HCT116 (cell line): ENCODE measurements around the gene ELAVL3. TPM values are rescaled to one million over a fixed set of nuclear protein-coding genes. Genes with fewer than 3 reads are reported as not detected.

ENCODE experiments used
- ATAC-seq: fragments of 200-7000 bp; cut with Tn5 transposase; 2 replicates; pipeline ENCODE4 v1.9.1; 2020; ENCODE audit warnings: mild to moderate bottlenecking, moderate library complexity
- BruUV-seq: library from RNA; stranded (reverse); fragments of 400-500 nt; replicated peaks from 2 replicates; lab custom pipeline; 2021; lab: Mats Ljungman, UMichigan
- CTCF ChIA-PET: fragments of 300-600 bp; sonication (Branson Sonifier 250); formaldehyde crosslinking; loops from one replicate; lab custom pipeline; 2021; ENCODE audit warnings: antibody characterized with exemption; lab: Charles Lee
- POLR2A ChIA-PET: fragments of 300-600, 350-600 bp; sonication (Branson Sonifier 250); formaldehyde crosslinking; loops from one replicate; lab custom pipeline; 2021; ENCODE audit warnings: antibody characterized with exemption; lab: Charles Lee
- RAD21 ChIA-PET, 2 experiments: fragments of 300-600 bp; sonication (Branson Sonifier 250); formaldehyde crosslinking; loops; one replicate each; lab custom pipeline; 2023; ENCODE audit warnings: low total read pairs in 2 of 2; ENCODE audit not compliant: uncharacterized antibody in 2 of 2, unreplicated experiment in 2 of 2, low non-redundant PET in 1 of 2; lab: Charles Lee
- DNase-seq: peaks from one replicate; pipeline ENCODE4 v3.0.0-alpha.2; 2010; ENCODE audit warnings: low read depth, low spot score
- H2AFZ ChIP-seq: fragments of 200-600 bp; shearing (Covaris generic), sonication (generic); 2 replicates; pipeline ENCODE4 v1.6.1; 2017; ENCODE audit warnings: low read depth, mixed run types, mixed read lengths, antibody characterized with exemption, low read length; ENCODE audit not compliant: poor library complexity, severe bottlenecking
- H3K27ac ChIP-seq: 2 replicates; pipeline ENCODE4 v1.5.1; 2012; ENCODE audit warnings: low read depth, low read length
- H3K27me3 ChIP-seq: fragments of 200-600 bp; sonication (generic); 2 replicates; pipeline ENCODE4 v1.6.1; 2016; ENCODE audit warnings: mixed run types, low read length, mixed read lengths; ENCODE audit not compliant: insufficient read depth
- H3K36me3 ChIP-seq, 2 experiments: fragments of 200-500 bp in 1 of 2; fragments of 200-600 bp in 1 of 2; sonication (Bioruptor generic) in 1 of 2; sonication (generic) in 1 of 2; 2 replicates each; pipeline versions ENCODE4 v1.5.1 to v1.6.1; 2014 to 2016; ENCODE audit warnings: low read length in 2 of 2, inconsistent platforms in 1 of 2, mixed read lengths in 1 of 2, mixed run types in 1 of 2; ENCODE audit not compliant: insufficient read depth in 2 of 2, control insufficient read depth in 1 of 2
- H3K4me1 ChIP-seq, 2 experiments: fragments of 200-600 bp in 1 of 2; sonication (generic) in 1 of 2; 2 replicates each; pipeline versions ENCODE4 v1.5.1 to v1.6.1; 2012 to 2017; ENCODE audit warnings: low read length in 2 of 2, inconsistent platforms in 1 of 2, mild to moderate bottlenecking in 1 of 2, mixed read lengths in 1 of 2, mixed run types in 1 of 2, moderate library complexity in 1 of 2; ENCODE audit not compliant: insufficient read depth in 2 of 2, control insufficient read depth in 1 of 2
- H3K4me2 ChIP-seq: fragments of 200-600 bp; sonication (generic); 2 replicates; pipeline ENCODE4 v1.6.1; 2017; ENCODE audit warnings: mixed run types, low read length, mixed read lengths
- H3K4me3 ChIP-seq, 2 experiments: fragments of 200-600 bp in 1 of 2; sonication (generic) in 1 of 2; replicated peaks in 1 of 2; 2 replicates each; pipeline ENCODE4 v1.5.1; 2011 to 2016; ENCODE audit warnings: low read length in 2 of 2, control low read depth in 1 of 2, low read depth in 1 of 2, mild to moderate bottlenecking in 1 of 2, mixed read lengths in 1 of 2, mixed run types in 1 of 2
- H3K79me2 ChIP-seq: fragments of 200-600 bp; sonication (generic); 2 replicates; pipeline ENCODE4 v1.6.1; 2017; ENCODE audit warnings: mild to moderate bottlenecking, mixed run types, low read length, moderate library complexity, mixed read lengths; ENCODE audit not compliant: insufficient read depth
- H3K9ac ChIP-seq: fragments of 200-600 bp; sonication (generic); 2 replicates; pipeline ENCODE4 v1.6.1; 2016; ENCODE audit warnings: low read length, mixed read lengths
- H3K9me2 ChIP-seq: fragments of 200-600 bp; sonication (generic), shearing (Covaris generic); 2 replicates; pipeline ENCODE4 v1.6.1; 2017; ENCODE audit warnings: mixed run types, mild to moderate bottlenecking, moderate library complexity; ENCODE audit not compliant: insufficient read depth
- H3K9me3 ChIP-seq, 2 experiments: fragments of 200-500 bp in 1 of 2; fragments of 200-600 bp in 1 of 2; sonication (Bioruptor generic) in 1 of 2; sonication (generic) in 1 of 2; 2 replicates each; pipeline ENCODE4 v1.6.1; 2014 to 2017; ENCODE audit warnings: low read length in 2 of 2, mixed read lengths in 2 of 2, inconsistent platforms in 1 of 2, low read depth in 1 of 2, mild to moderate bottlenecking in 1 of 2, mixed run types in 1 of 2, moderate library complexity in 1 of 2; ENCODE audit not compliant: control insufficient read depth in 1 of 2, insufficient read depth in 1 of 2
- H4K20me1 ChIP-seq: fragments of 200-600 bp; sonication (generic), shearing (Covaris generic); 2 replicates; pipeline ENCODE4 v1.6.1; 2017; ENCODE audit warnings: mixed run types, mild to moderate bottlenecking, moderate library complexity; ENCODE audit not compliant: insufficient read depth
- CEBPB ChIP-seq: IDR thresholded peaks from 2 replicates; pipeline ENCODE4 v1.6.1; 2012; ENCODE audit warnings: low read depth
- CTCF ChIP-seq, 3 experiments: fragments of 200-600 bp in 1 of 3; sonication (generic) in 1 of 3; IDR thresholded peaks in 2 of 3; conservative IDR thresholded peaks in 1 of 3; 2 replicates each; pipeline ENCODE4 v1.5.1; 2012 to 2017; ENCODE audit warnings: low read depth in 2 of 3, low read length in 2 of 3, antibody characterized with exemption in 1 of 3, borderline replicate concordance in 1 of 3, control low read depth in 1 of 3, mild to moderate bottlenecking in 1 of 3, mixed read lengths in 1 of 3, mixed run types in 1 of 3, moderate library complexity in 1 of 3; ENCODE audit not compliant: insufficient read depth in 1 of 3
- ELF1 ChIP-seq: IDR thresholded peaks from 2 replicates; pipeline ENCODE4 v1.6.1; 2012; ENCODE audit warnings: low read depth, borderline replicate concordance
- EZH2 ChIP-seq: fragments of 200-600 bp; sonication (generic); IDR thresholded peaks from 2 replicates; pipeline ENCODE4 v1.6.1; 2017; ENCODE audit warnings: antibody characterized with exemption, mixed run types
- EZH2phosphoT487 ChIP-seq: fragments of 200-600 bp; IDR thresholded peaks from 2 replicates; pipeline ENCODE4 v1.6.1; 2018; ENCODE audit warnings: antibody characterized with exemption, borderline replicate concordance
- FOSL1 ChIP-seq: IDR thresholded peaks from 2 replicates; pipeline ENCODE4 v1.6.1; 2012; ENCODE audit warnings: low read depth
- JUND ChIP-seq: IDR thresholded peaks from 2 replicates; pipeline ENCODE4 v1.6.1; 2012
- MAX ChIP-seq: IDR thresholded peaks from 2 replicates; pipeline ENCODE4 v1.6.1; 2012
- POLR2A ChIP-seq: IDR thresholded peaks from 2 replicates; pipeline ENCODE4 v1.7.0; 2011; ENCODE audit warnings: borderline replicate concordance; ENCODE audit not compliant: insufficient read depth, insufficient read length; ENCODE audit errors: extremely low read depth
- POLR2AphosphoS5 ChIP-seq: IDR thresholded peaks from 2 replicates; pipeline ENCODE4 v1.6.1; 2011; ENCODE audit warnings: mild to moderate bottlenecking, low read depth, low read length, moderate library complexity
- RAD21 ChIP-seq: IDR thresholded peaks from 2 replicates; pipeline ENCODE4 v1.6.1; 2012; ENCODE audit warnings: low read depth, mild to moderate bottlenecking
- SIN3A ChIP-seq: IDR thresholded peaks from 2 replicates; pipeline ENCODE4 v1.6.1; 2012; ENCODE audit warnings: low read depth
- SP1 ChIP-seq: IDR thresholded peaks from 2 replicates; pipeline ENCODE4 v1.6.1; 2012; ENCODE audit warnings: low read depth
- SRF ChIP-seq: IDR thresholded peaks from 2 replicates; pipeline ENCODE4 v1.6.1; 2012; ENCODE audit warnings: low read depth
- ZFX ChIP-seq: fragments of 450-650 bp; IDR thresholded peaks from 2 replicates; pipeline ENCODE4 v1.6.1; 2017
- ZNF274 ChIP-seq: fragments of 200-500 bp; sonication (Bioruptor generic); IDR thresholded peaks from 2 replicates; pipeline ENCODE4 v1.6.1; 2014; ENCODE audit warnings: mild to moderate bottlenecking, low read depth, low read length, inconsistent platforms
- intact Hi-C: fragments of 100-400 bp; cut with micrococcal nuclease; formaldehyde crosslinking; loops from 2 replicates; pipeline ENCODE4 v1.10.0; 2022
- total RNA-seq: library from RNA; stranded (reverse); gene quantifications from one replicate; pipeline ENCODE4 v1.2.1, GENCODE V29; 2021; ENCODE audit not compliant: unreplicated experiment
- TF ChIP-seq, protein P1 (sequence below): IDR thresholded peaks from 2 replicates; pipeline ENCODE4 v1.6.1; 2011; ENCODE audit warnings: mild to moderate bottlenecking, low read length, moderate library complexity; ENCODE audit not compliant: insufficient replicate concordance; ENCODE audit errors: extremely low read depth
- TF ChIP-seq, protein P2 (sequence below): IDR thresholded peaks from 2 replicates; pipeline ENCODE4 v1.6.1; 2012
- TF ChIP-seq, protein P3 (sequence below): IDR thresholded peaks from 2 replicates; pipeline ENCODE4 v1.6.1; 2012; ENCODE audit warnings: low read depth

ELAVL3 gene
- total RNA-seq, 1 experiment from 2014 or later = 0.05 TPM

- POLR2A ChIA-PET = interaction anchor here (1.1 kb wide), 1 partner anchor 65 kb away, joined by 5 read pairs; no protein-coding TSS in a partner anchor
- Histone ChIP-seq H3K9me3 (no peaks in the 10 kb centered on the region), H3K27me3 (no peaks in the 10 kb centered on the region), H3K79me2 (peaks cover 17% of the 10 kb centered on the region; the same call in 1 of the 2 replicates), H3K9me2 (no peaks in the 10 kb centered on the region), H4K20me1 (no peaks in the 10 kb centered on the region), H3K27ac (no peak overlapping the region), H3K4me1 (no peaks in the 10 kb centered on the region), H3K9ac (no peak overlapping the region), H3K4me3 (no peak overlapping the region), H3K36me3 (peaks cover 23 to 48% of the 10 kb centered on the region in 2 experiments; a peak in 3 of 4 replicates), H2AFZ (no peak overlapping the region), H3K4me2 (no peak overlapping the region)
- ATAC-seq (peak; percentile 14; the same call in 1 of the 2 replicates), DNase-seq (no peak)
- no TSS peak for BruUV-seq
- CTCF ChIA-PET = interaction anchor here (1.0 to 1.5 kb wide), 3 partner anchors 63 to 152 kb away, joined by 4 to 5 read pairs (median 4); partner anchors contain the start of gene SWSAP1
- intact Hi-C loops = loop anchor here (1.0 kb wide), 1 partner anchor 68 kb away; no protein-coding TSS in a partner anchor
- no peak for TF ChIP-seq CEBPB
- no peak for TF ChIP-seq JUND
- TF ChIP-seq ZFX = no peak
- TF ChIP-seq, protein P1, sequence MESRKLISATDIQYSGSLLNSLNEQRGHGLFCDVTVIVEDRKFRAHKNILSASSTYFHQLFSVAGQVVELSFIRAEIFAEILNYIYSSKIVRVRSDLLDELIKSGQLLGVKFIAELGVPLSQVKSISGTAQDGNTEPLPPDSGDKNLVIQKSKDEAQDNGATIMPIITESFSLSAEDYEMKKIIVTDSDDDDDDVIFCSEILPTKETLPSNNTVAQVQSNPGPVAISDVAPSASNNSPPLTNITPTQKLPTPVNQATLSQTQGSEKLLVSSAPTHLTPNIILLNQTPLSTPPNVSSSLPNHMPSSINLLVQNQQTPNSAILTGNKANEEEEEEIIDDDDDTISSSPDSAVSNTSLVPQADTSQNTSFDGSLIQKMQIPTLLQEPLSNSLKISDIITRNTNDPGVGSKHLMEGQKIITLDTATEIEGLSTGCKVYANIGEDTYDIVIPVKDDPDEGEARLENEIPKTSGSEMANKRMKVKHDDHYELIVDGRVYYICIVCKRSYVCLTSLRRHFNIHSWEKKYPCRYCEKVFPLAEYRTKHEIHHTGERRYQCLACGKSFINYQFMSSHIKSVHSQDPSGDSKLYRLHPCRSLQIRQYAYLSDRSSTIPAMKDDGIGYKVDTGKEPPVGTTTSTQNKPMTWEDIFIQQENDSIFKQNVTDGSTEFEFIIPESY = no peak
- TF ChIP-seq RAD21 = no peak
- TF ChIP-seq MAX = no peak
- no peak for TF ChIP-seq SP1
- TF ChIP-seq POLR2AphosphoS5 = no peak
- no peak for TF ChIP-seq SRF
- no peak for TF ChIP-seq SIN3A
- TF ChIP-seq ZNF274 = no peak
- TF ChIP-seq FOSL1 = no peak
- no peak for TF ChIP-seq CTCF (IDR thresholded peaks at IDR 0.05 in 2 of 3, conservative IDR thresholded peaks at IDR 0.05 in 1 of 3; ENCODE audit: borderline replicate concordance in 1 of 3, insufficient read depth in 1 of 3, low read depth in 2 of 3, low read length in 2 of 3)
- TF ChIP-seq ELF1 = no peak
- no peak for TF ChIP-seq EZH2
- TF ChIP-seq, protein P2, sequence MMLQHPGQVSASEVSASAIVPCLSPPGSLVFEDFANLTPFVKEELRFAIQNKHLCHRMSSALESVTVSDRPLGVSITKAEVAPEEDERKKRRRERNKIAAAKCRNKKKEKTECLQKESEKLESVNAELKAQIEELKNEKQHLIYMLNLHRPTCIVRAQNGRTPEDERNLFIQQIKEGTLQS = no peak
- TF ChIP-seq EZH2phosphoT487 = no peak
- TF ChIP-seq POLR2A = no peak
- TF ChIP-seq, protein P3, sequence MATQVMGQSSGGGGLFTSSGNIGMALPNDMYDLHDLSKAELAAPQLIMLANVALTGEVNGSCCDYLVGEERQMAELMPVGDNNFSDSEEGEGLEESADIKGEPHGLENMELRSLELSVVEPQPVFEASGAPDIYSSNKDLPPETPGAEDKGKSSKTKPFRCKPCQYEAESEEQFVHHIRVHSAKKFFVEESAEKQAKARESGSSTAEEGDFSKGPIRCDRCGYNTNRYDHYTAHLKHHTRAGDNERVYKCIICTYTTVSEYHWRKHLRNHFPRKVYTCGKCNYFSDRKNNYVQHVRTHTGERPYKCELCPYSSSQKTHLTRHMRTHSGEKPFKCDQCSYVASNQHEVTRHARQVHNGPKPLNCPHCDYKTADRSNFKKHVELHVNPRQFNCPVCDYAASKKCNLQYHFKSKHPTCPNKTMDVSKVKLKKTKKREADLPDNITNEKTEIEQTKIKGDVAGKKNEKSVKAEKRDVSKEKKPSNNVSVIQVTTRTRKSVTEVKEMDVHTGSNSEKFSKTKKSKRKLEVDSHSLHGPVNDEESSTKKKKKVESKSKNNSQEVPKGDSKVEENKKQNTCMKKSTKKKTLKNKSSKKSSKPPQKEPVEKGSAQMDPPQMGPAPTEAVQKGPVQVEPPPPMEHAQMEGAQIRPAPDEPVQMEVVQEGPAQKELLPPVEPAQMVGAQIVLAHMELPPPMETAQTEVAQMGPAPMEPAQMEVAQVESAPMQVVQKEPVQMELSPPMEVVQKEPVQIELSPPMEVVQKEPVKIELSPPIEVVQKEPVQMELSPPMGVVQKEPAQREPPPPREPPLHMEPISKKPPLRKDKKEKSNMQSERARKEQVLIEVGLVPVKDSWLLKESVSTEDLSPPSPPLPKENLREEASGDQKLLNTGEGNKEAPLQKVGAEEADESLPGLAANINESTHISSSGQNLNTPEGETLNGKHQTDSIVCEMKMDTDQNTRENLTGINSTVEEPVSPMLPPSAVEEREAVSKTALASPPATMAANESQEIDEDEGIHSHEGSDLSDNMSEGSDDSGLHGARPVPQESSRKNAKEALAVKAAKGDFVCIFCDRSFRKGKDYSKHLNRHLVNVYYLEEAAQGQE = no peak
- RAD21 ChIA-PET = no interaction called here
These were observed 34.6 kb downstream of the ELAVL3 start for GRCh38 chr19:11446271-11446651.
